T-helper 22 cell (primary cell): ENCODE measurements around the gene GNRH2.
"Not testable (repeated sequence)": the region's sequence is repeated elsewhere in the genome, so short reads cannot be mapped to it uniquely, and the experiment has no call there.

Experiments used
- DNase-seq: peaks from one replicate; pipeline ENCODE4 v3.0.0-alpha.2; 2020; ENCODE audit warnings: low read depth

The GNRH2 gene, protein sequence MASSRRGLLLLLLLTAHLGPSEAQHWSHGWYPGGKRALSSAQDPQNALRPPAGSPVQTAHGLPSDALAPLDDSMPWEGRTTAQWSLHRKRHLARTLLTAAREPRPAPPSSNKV

DNA sequence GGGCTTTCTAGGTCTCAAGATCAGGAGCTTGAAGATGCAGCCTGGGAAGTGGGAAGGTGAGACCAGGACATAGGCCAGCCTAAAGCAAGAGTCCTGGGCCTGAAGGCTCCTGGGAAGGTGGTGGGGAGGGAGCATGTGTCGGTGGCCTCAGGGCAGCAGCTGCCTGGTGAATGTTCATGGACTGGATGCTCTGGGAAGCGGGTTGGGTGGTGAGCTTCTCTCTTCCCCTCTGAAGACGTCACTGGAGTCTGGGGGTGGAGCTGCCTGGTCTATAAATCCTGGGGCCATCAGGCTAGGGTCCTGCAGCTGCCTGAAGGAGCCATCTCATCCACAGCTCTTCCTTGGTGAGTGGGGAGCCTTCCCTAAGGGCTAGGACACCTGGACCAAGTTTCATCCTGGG, at the start of gene GNRH2:
TSS of gene GNRH2 (plus strand) at position 301 of the 400 bp plus-strand sequence. CDS start 793 bp downstream, outside the sequence.
- no peak for DNase-seq

DNA sequence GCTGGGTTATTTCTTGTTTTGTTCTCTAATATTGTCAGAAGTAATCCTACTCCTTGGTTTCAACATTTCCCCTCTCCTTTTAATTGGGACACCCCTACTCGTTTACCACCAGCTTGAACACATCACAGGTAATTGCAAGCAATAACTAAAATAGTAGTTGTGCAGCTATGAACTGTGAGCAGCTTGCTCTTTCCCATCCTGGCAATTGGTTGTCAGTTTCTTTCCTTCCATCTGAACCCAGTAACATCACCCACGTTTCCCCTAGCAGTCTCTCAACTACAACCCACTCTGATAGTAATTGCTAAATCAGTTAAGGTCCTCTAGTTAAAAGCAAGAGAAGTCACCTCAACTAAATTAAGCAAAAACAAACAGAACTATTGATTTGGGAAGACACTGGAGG, 47.6 kb upstream of the GNRH2 start:
- DNase-seq = no peak

DNA sequence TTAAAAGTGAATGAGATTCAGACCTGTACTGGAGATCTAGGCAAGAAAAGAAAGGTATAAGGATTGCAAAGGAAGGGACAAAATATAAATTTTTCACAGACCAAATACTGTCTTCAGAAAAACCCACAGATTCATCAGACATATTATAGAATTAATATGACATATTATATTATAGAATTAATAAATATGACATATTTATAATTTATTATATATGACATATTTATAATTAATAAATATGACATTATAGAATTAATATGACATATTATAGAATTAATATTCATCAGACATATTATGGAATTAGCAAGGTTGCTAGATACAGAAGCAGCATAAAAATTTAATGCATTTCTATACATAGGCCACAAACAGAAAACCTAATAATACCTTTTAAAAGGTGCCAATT, 44.7 kb upstream of the GNRH2 start:
- DNase-seq = no peak

DNA sequence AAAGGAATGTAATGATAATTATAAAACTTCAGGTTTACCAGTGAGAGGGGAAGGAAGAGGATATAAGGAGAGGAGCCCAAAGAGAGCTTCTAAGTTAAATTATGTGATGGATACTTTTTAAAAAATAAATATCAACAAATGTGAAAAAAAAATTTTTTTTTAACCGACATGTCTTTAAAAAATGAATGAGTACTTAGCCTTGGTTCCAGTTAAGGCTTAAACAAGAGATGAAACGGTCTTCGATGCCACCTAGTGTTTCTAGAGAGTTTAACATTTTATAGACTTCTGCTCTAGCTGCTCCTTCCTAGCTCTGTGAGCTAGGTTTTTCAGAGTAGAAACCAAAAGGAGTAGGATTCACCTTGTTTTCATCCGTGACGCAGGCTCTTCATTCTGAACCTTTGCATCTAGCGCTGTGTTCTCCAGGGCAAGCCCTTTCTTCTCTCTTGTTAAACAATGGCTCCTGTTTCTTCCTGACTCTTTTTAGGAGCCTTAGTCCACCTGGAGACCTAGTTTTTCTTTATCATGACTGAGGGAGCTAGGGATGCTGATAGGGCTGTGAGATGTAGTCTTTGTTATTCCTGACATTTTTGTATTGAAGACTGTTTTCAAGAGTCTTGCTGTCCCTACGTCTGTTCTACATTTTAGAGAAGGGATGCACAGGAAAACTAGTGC, 42.4 kb upstream of the GNRH2 start:
- no peak for DNase-seq

DNA sequence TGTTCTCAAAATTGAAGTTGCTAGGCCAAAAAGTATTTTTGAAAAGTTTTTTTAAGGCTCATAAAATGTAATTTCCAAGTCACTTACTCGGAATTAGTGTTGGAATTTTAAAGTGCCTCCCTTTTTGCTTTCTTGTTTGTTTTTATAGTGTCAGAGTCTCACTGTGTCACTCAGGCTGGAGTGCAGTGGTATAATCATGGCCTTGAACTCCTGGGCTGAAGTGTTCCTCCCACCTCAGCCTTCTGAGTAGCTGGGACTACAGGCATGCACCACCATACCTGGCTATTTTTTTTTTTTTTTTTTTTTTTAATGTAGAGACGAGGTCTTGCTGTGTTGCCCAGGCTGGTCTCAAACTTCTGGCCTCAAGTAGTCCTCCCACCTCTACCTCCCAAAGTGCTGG, 40.0 kb upstream of the GNRH2 start:
- DNase-seq = no peak

DNA sequence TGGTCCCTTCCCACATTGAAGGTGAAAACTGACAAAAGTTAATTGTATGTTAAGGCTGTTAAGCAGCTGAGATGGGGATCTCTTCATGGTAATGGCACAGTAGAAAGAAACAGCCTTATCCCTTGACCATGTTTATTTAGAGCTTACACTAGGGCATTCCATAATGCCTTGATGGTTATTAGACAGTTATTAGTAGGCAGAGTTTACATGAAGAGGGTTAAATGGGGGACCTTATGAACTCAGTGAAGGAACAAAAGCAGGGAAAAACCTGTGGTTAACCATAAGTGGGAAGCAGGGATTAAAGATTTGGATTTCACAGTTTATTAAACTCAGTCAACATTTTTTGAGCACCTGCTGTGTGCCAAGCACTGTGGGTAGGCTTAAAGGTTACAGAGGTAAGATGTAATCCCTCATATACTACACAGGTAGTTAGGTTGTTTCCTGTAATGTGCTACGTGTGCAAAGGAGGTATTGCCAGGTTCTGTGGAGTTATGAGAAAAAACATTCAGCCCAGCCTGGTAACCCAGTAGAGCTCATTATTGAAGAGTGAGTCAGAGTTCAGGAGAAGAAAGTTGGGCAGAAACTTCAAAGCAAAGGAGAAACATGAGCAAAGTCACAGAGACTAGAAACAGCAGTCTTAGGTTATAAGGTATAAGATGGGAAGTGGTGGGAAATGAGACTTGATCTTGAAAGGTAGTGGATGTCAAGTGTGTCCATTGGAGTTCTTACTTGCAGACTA, 32.3 kb upstream of the GNRH2 start:
- DNase-seq = no peak

DNA sequence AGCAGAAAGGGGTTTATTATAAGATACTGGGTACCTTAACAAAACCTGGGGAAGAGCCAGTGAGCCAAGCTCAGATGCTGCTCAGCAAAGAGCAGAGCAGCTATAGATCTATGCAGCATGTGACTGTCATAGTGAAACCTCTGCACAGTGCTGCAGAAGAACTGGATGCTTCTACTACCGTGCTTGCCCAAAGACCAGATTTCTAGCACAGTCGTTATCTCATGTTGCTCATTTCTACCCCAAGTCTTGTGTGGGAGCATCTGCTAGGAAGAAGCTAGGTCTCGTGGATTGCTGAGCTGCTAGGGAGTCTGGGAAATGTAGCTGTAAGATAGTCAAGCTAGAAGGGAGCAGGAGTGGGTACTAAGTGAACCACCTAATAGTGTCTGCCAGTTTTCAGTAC, 31.7 kb upstream of the GNRH2 start:
- no peak for DNase-seq

DNA sequence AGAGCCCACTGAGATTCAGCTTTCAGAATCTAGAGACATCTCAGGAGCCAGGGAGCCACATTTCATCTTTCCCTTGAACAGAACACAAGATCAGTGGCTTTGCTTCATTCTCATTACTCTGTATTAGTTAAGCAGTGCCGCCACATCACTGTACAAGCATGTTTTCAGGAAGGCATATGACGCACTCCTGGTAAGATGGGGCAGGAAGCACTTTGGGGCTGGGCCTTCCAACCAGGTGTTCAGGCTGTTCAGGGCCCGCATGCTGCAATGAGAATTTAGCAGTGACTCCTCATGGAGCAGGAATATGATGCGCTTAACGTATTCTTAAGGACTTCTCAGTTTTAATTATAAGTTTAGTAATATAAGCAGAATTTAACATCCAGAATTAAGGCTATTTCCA, 29.7 kb upstream of the GNRH2 start:
- no peak for DNase-seq

DNA sequence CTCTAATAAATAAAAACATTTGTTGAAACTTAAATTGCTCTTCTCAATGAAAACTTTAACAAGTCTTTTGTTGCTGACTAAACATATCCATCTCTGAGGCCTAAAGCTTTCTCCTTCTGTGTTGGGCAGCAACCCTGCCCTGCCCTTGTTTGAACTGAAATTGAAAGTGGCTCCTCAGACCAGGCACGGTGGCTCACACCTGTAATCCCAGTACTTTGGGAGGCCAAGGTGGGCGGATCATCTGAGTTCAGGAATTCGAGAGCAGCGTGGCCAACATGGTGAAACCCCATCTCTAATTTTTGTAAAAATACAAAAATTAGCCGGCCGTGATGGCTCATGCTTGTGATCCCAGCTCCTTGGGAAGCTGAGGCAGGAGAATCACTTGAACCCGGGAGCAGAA, 29.2 kb upstream of the GNRH2 start:
- no peak for DNase-seq

DNA sequence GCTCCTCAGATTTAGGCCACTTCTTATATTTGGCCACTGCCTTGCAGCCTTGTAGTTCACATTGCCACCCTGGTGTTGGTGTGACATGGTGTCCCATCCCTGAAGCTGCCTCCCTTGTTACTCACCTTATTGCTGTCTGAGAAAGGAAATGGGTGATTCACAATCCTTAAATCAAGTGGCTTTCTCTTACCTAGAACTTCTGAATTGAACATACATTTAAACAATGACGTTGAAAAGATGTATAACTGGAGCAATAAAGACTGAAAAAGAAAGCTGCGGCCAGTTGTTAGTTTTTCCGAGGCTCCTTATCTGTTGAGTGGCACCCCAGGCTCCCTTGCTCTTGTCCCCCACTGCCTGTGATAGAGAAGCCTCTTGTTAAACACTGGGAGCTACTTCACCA, 28.8 kb upstream of the GNRH2 start:
- DNase-seq = no peak

DNA sequence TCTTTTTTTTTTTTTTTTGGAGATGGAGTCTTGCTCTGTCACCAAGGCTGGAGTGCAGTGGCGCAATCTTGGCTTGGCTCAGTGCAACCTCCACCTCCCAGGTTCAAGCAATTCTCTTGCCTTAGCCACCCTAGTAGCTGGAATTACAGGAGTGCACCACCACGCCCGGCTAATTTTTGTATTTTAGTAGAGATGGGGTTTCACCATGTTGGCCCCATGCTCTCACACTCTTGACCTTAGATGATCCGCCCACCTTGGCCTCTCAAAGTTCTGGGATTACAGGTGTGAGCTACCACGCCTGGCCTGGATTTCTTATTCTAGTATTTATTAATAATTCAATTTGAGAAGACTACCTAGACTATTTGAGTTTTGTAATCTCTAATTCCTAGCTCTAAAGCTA, 28.1 kb upstream of the GNRH2 start:
- not testable (repeated sequence) for DNase-seq

DNA sequence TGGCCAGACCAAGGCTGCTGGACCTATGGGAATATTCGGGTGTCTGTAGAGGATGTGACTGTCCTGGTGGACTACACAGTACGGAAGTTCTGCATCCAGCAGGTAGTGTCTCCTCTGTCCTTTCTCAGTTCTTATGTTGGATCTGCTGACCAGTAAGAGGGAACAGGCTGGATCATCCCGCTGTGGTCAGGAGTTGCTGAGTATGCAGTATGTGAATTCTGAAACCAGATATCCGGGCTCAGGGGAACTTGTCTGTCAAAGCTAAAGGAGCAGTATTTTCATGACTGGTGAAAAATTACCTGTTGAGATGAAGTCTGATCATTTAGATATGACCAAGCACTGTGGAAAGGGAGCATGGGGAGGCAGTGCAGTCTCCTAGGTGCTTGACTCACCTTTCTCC, 22.1 kb upstream of the GNRH2 start:
- no peak for DNase-seq

DNA sequence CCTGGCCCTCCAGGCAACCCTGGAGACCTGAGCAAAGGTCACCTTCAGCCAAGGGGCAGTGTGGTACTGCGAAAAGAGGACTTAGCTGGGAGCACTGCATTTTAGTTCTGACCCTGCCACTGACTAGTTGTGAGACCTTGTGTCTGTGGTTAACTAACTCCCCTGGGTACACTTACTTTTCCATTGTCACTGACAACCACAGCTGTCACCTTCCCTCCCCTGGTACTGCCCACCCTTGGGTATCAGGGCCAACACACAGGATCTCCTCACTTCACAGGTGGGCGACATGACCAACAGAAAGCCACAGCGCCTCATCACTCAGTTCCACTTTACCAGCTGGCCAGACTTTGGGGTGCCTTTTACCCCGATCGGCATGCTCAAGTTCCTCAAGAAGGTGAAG, 21.6 kb upstream of the GNRH2 start:
- no peak for DNase-seq

DNA sequence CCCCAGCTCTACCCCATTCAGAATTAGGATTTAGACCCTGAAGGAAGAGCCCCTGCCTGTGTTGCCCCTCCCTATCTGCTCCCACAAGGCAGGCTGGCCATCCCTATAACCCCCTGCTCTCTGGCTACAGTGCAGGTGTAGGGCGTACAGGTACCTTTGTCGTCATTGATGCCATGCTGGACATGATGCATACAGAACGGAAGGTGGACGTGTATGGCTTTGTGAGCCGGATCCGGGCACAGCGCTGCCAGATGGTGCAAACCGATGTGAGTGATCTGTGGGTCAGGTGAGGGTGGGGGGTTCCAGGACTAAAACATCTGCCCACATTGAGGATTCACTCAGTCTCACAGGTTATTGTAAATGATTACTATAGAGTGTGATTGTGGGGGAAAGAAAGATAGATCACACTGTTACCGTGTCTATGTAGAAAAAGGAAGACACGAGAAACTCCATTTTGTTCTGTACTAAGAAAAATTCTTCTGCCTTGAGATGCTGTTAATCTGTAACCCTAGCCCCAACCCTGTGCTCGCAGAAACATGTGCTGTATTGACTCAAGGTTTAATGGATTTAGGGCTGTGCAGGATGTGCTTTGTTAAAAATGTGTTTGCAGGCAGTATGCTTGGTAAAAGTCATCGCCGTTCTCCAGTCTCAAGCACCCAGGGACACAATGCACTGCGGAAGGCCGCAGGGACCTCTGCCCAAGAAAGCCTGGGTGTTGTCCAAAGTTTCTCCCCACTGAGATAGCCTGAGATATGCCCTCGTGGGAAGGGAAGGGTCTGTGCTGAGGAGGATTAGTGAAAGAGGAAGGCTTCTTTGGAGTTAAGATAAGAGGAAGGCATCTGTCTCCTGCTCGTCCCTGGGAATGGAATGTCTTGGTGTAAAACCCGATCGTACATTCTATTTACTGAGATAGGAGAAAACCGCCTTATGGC, 20.6 kb upstream of the GNRH2 start:
- not testable (repeated sequence) for DNase-seq

DNA sequence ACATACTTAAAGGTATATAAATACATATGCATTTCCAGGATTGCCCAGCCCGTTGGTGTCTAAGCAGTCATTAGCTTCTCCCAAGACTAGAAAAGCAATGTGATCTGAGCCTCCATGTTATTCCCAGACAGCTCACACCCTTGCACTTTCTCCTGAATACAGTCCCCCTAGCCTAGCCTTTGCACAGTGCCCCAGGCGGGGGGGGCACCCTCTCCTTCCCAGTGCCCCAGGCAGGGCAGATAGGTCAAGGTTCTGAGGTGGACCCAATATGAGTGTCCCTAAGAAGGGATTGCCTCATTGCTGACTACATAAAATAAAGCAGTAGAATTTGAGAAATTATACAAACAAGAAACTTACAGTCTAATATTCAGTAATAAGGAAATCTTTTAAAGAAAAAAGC, 15.4 kb upstream of the GNRH2 start:
- no peak for DNase-seq

DNA sequence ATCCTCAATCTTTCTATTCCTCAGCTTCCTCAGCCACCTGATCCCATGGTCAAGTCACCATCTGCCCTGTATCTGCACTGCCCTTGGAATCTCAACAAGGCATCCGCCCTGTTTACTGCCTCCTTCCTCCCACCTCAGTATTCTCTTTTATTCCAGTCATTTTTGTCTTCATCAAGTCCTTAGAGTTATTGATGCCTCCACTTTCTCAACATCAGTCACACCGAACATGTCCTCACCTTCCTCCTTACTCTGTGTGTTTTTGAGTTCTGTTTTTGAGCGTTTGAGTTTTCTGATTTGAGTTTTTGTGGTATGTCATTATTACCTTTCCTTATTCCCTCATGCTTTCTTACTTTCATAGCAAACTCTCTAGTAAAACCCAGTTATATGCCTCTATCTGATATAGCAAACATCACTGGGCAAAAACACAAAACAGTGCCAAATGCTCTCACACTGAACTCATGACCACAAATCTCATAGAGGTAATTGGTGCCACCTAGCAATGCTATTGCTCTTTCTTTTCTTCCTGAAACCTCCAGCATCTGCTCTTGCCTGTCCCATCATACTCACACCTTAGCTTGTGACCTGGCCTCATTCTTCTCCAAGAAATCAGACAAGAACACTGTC, 11.8 kb upstream of the GNRH2 start:
- DNase-seq = no peak

DNA sequence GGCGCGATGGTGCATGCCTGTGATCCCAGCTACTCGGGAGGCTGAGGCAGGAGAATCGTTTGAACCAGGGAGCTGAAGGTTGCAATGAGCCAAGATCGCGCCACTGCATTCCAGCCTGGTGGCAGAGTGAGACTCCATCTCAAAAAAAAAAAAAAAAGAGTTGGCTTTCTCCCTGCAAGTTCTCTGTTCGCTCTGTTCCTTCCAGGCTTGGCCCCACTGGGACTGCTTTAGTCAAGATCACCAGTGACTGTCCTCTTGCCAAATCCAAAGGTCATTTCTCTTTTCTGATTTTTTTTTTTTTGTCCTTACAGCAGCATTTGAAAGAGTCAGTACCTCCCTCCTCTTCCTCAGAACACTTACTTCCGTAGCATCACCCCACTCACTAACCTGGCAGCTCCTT, 10.8 kb upstream of the GNRH2 start:
- no peak for DNase-seq

DNA sequence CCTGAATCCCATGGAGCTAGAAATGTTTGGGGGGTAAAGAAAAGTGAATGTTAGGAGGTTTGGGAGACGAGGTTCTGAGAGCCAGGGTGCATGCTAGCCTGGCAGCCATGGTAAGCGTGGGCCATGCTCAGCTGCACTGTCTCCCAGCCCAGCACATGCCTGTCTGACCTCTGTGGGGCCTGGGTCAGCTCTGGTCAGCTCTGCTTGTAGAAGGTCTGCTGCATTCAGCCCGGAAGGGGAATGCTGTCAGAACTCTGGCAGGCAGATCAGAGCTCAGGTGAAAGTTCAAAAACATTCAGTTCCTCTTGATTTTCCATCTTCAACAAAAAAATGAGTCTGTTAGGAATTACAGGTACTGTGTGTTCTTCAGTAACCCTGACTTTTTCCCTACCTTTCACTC, 5.8 kb upstream of the GNRH2 start:
- no peak for DNase-seq

DNA sequence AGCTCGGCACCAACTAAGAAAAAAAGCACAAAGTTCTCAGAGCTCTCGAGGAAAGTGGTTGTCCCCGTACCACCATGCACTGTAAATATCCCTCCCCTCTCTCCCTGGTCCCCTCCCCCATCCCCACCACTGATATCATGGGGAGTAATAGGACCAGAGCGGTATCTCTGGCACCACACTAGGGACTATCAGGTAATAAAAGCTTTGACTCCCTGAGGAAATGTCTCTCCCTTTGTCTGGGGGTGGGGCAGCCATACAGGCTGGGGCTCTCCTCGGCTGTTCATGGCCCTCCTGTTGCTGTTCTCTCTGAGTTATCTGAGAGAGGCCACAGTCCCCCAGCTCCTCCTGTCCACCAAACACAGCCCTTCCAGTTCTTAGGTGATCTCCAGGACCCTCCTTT, 5.0 kb upstream of the GNRH2 start:
- no peak for DNase-seq

DNA sequence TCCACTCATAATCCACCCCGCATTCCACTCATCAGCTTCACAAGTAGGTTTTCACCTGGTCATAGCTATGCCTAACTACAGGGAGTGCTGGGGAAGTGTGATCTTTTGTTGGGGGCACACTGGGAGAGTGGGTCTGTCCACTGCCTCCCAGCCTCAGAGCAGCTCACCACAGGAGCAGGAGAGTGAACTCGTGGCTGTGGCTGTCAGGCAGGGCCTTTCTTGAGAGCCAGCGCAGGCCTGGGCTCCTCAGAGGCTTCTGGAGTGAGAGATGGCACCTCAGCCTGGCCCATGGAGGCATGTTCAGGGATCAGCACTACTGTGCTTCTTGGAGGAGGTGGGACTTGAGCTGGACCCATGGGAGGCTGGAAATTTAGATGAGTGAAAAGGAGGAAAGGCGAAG, 4.0 kb upstream of the GNRH2 start:
- no peak for DNase-seq

DNA sequence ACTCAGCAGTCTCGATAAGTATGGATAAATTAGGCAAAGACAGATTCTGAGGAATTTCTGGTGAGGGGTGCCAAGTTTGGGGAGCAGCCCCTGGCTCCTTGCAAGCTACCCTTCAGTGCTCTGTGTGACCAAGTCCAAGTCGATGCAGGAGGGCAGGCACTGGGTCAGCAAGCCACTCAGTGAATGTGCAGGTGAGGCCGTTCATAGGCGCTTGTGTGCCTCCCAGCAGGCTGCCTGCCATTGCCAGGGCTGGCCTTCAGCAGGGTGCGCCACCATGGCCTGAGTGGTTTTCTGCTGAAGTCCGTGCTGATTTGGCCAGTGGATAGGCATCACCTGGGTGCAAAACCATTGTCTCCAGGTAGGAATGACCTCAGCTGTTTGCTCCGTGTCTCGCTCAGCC, 3.3 kb upstream of the GNRH2 start:
- no peak for DNase-seq

DNA sequence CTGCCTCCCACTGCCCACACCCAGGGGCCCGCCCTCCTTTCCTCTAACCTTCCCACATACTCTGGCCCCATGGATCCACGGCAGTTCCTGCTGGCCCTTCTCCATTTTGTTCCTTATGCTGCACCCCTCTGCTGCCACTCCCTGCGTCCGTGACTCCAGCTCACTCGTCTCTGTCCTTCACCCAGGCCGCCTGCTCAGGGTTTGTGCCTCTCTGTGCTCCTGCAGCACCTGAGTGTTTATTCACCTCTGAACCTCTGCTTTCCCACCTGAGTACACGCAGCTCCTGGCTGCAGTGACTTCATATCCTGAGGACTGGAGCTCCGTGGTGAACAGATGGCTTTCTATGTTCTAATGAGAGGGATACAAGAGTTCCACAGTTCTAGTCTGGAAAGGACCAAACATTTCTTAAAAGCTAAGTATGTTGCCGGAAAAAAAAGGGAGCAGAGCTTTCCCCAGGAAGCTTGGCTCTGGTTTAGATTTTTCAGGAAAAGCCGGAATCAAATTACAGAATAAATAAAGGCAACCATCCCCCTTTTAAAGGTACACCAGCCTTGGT, 1.5 kb upstream of the GNRH2 start:
- no peak for DNase-seq
